ENCODE measurements around the gene TTBK2. TPM values are rescaled to one million over a fixed set of nuclear protein-coding genes. Genes with fewer than 3 reads are reported as not detected.

Gene TTBK2
- total RNA-seq, 1 experiment from 2014 or later: 10.6 TPM

DNA sequence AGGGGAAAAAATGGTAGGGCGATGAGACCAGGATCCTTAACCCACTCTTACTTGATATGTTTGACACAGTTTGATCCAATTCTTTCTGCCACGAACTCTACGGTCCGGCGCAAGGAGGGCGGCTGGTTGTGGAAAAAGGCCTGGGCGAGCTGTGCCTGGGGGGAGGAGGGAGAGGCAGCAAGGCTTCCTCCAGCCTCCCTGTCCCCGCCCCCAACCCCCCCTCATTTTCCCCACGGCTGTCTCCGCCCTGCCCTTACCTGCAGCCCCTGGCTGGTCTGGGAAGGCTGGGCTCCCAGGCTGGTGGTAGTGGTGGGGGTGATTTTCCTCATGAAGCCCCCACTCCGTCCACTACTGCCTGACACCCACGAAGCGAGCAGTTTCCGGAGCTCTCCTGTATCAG lies 191.6 kb downstream of the TTBK2 start:
- Histone ChIP-seq H3K9ac (ENCODE audit: low read length) (no peak overlapping the region), H3K79me2 (ENCODE audit: insufficient read depth, low read length) (no peaks in the 10 kb centered on the region), H2AFZ (ENCODE audit: low read depth, low read length, poor library complexity, severe bottlenecking) (no peak overlapping the region), H4K20me1 (ENCODE audit: insufficient read depth) (no peaks in the 10 kb centered on the region), H3K4me2 (ENCODE audit: low read length) (no peak overlapping the region), H3K36me3 (ENCODE audit: control insufficient read depth in 1 of 2, insufficient read depth in 2 of 2, low read length in 2 of 2) (peaks cover 30 to 44% of the 10 kb centered on the region in 2 experiments), H3K4me1 (ENCODE audit: control insufficient read depth in 1 of 2, insufficient read depth in 2 of 2, low read length in 2 of 2) (no peaks in the 10 kb centered on the region), H3K9me3 (ENCODE audit: control insufficient read depth in 1 of 2, insufficient read depth in 1 of 2, low read depth in 1 of 2, low read length in 2 of 2) (no peaks in the 10 kb centered on the region), H3K9me2 (ENCODE audit: insufficient read depth) (no peaks in the 10 kb centered on the region), H3K27me3 (ENCODE audit: insufficient read depth, low read length) (no peaks in the 10 kb centered on the region), H3K4me3 (replicated peaks in 1 of 2; ENCODE audit: low read depth in 1 of 2, low read length in 2 of 2) (no peak overlapping the region), H3K27ac (ENCODE audit: low read depth, low read length) (no peak overlapping the region)
- no peak for TF ChIP-seq YY1 (IDR thresholded peaks at IDR 0.05; ENCODE audit: extremely low read depth, insufficient replicate concordance, low read depth, low read length)
- TF ChIP-seq EGR1 (IDR thresholded peaks at IDR 0.05; ENCODE audit: low read depth): no peak
- no peak for TF ChIP-seq JUND (IDR thresholded peaks at IDR 0.05)
- ChIA-PET RAD21 (ENCODE audit: low non-redundant PET in 1 of 2, low total read pairs in 2 of 2, uncharacterized antibody in 2 of 2, unreplicated experiment in 2 of 2) (no interaction called here), CTCF (no interaction called here), POLR2A (no interaction called here)
- DNase-seq (ENCODE audit: low read depth, low spot score): no peak
- intact Hi-C loops (cut with micrococcal nuclease): no loop called here
- no peak for ATAC-seq
- BruUV-seq (replicated peaks): no TSS peak

DNA sequence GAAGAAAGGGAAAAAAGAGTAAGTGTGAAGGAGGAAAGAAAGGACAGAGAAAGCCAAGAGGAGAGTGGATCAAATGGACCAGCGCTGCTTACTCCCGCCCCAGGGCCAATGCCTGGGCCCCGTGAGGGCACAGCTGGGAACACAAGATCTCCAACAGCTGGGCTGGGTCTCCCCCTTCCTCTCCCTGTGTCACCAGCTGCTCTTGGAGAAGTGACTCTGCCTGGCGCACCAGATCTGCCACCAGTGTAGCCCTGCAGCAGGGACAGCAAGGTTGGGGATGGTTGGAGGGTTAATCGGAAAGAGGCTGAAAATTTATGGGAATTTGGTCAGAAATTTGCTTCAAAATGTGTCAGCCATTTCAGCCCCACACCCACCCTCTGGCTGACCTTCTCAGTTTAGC lies 192.0 kb downstream of the TTBK2 start:
- BruUV-seq (replicated peaks): no TSS peak
- no peak for DNase-seq (ENCODE audit: low read depth, low spot score)
- intact Hi-C loops (cut with micrococcal nuclease): no loop called here
- Histone ChIP-seq H3K79me2 (ENCODE audit: insufficient read depth, low read length) (no peaks in the 10 kb centered on the region), H3K9me3 (ENCODE audit: control insufficient read depth in 1 of 2, insufficient read depth in 1 of 2, low read depth in 1 of 2, low read length in 2 of 2) (no peaks in the 10 kb centered on the region), H3K9ac (ENCODE audit: low read length) (no peak overlapping the region), H3K27ac (ENCODE audit: low read depth, low read length) (no peak overlapping the region), H2AFZ (ENCODE audit: low read depth, low read length, poor library complexity, severe bottlenecking) (no peak overlapping the region), H4K20me1 (ENCODE audit: insufficient read depth) (no peaks in the 10 kb centered on the region), H3K4me1 (ENCODE audit: control insufficient read depth in 1 of 2, insufficient read depth in 2 of 2, low read length in 2 of 2) (no peaks in the 10 kb centered on the region), H3K4me3 (replicated peaks in 1 of 2; ENCODE audit: low read depth in 1 of 2, low read length in 2 of 2) (no peak overlapping the region), H3K27me3 (ENCODE audit: insufficient read depth, low read length) (no peaks in the 10 kb centered on the region), H3K9me2 (ENCODE audit: insufficient read depth) (no peaks in the 10 kb centered on the region), H3K4me2 (ENCODE audit: low read length) (no peak overlapping the region), H3K36me3 (ENCODE audit: control insufficient read depth in 1 of 2, insufficient read depth in 2 of 2, low read length in 2 of 2) (peaks cover 26 to 43% of the 10 kb centered on the region in 2 experiments; a peak in 3 of 4 replicates)
- ChIA-PET RAD21 (ENCODE audit: low non-redundant PET in 1 of 2, low total read pairs in 2 of 2, uncharacterized antibody in 2 of 2, unreplicated experiment in 2 of 2) (no interaction called here), POLR2A (no interaction called here), CTCF (no interaction called here)
- TF ChIP-seq SIN3A (IDR thresholded peaks at IDR 0.05; ENCODE audit: low read depth) (no peak), SP1 (IDR thresholded peaks at IDR 0.05; ENCODE audit: low read depth) (no peak), POLR2AphosphoS5 (IDR thresholded peaks at IDR 0.05; ENCODE audit: low read depth, low read length) (no peak), POLR2A (IDR thresholded peaks at IDR 0.05; ENCODE audit: borderline replicate concordance, extremely low read depth, insufficient read depth, insufficient read length) (no peak), ELF1 (IDR thresholded peaks at IDR 0.05; ENCODE audit: borderline replicate concordance, low read depth) (no peak), JUND (IDR thresholded peaks at IDR 0.05) (no peak), EGR1 (IDR thresholded peaks at IDR 0.05; ENCODE audit: low read depth) (no peak), TCF7L2 (IDR thresholded peaks at IDR 0.05; ENCODE audit: borderline replicate concordance, extremely low read depth, insufficient read depth, insufficient read length) (no peak)
- TF ChIP-seq, protein P1, sequence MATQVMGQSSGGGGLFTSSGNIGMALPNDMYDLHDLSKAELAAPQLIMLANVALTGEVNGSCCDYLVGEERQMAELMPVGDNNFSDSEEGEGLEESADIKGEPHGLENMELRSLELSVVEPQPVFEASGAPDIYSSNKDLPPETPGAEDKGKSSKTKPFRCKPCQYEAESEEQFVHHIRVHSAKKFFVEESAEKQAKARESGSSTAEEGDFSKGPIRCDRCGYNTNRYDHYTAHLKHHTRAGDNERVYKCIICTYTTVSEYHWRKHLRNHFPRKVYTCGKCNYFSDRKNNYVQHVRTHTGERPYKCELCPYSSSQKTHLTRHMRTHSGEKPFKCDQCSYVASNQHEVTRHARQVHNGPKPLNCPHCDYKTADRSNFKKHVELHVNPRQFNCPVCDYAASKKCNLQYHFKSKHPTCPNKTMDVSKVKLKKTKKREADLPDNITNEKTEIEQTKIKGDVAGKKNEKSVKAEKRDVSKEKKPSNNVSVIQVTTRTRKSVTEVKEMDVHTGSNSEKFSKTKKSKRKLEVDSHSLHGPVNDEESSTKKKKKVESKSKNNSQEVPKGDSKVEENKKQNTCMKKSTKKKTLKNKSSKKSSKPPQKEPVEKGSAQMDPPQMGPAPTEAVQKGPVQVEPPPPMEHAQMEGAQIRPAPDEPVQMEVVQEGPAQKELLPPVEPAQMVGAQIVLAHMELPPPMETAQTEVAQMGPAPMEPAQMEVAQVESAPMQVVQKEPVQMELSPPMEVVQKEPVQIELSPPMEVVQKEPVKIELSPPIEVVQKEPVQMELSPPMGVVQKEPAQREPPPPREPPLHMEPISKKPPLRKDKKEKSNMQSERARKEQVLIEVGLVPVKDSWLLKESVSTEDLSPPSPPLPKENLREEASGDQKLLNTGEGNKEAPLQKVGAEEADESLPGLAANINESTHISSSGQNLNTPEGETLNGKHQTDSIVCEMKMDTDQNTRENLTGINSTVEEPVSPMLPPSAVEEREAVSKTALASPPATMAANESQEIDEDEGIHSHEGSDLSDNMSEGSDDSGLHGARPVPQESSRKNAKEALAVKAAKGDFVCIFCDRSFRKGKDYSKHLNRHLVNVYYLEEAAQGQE (IDR thresholded peaks at IDR 0.05; ENCODE audit: low read depth): no peak
- TF ChIP-seq, protein P2, sequence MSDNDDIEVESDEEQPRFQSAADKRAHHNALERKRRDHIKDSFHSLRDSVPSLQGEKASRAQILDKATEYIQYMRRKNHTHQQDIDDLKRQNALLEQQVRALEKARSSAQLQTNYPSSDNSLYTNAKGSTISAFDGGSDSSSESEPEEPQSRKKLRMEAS (IDR thresholded peaks at IDR 0.05): no peak
- TF ChIP-seq, protein P3, sequence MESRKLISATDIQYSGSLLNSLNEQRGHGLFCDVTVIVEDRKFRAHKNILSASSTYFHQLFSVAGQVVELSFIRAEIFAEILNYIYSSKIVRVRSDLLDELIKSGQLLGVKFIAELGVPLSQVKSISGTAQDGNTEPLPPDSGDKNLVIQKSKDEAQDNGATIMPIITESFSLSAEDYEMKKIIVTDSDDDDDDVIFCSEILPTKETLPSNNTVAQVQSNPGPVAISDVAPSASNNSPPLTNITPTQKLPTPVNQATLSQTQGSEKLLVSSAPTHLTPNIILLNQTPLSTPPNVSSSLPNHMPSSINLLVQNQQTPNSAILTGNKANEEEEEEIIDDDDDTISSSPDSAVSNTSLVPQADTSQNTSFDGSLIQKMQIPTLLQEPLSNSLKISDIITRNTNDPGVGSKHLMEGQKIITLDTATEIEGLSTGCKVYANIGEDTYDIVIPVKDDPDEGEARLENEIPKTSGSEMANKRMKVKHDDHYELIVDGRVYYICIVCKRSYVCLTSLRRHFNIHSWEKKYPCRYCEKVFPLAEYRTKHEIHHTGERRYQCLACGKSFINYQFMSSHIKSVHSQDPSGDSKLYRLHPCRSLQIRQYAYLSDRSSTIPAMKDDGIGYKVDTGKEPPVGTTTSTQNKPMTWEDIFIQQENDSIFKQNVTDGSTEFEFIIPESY (IDR thresholded peaks at IDR 0.05; ENCODE audit: extremely low read depth, insufficient replicate concordance, low read length): no peak
- no peak for ATAC-seq
